Cardiac septum (tissue), 1 donor: ENCODE data around the gene COMTD1. TPM values are rescaled to one million over a fixed set of nuclear protein-coding genes. Genes with fewer than 3 reads are reported as not detected.

Experiments
- DNase-seq: peaks from one replicate; pipeline ENCODE4 v3.0.0-alpha.2; 2020; ENCODE audit warnings: low spot score
- intact Hi-C: fragments of 100-400 bp; cut with DNase I; formaldehyde crosslinking; loops from one replicate; pipeline ENCODE4 v1.14.0; 2022
- long read RNA-seq: library from polyadenylated mRNA; unstranded; transcript quantifications from one replicate; pipeline ENCODE4 v2.0.0, GENCODE V29; 2021
- total RNA-seq: library from RNA; stranded (reverse); fragmentation: NEBNext Ultra II Directional; extraction: Animal tissue kit (Norgen Biotek cat#: 25700); gene quantifications from one replicate; pipeline ENCODE4 v1.2.1, GENCODE V29; 2021
- donor health status: DM: no; HTN: no; CAD: no.

The COMTD1 gene
- 29.2 TPM for total RNA-seq
- long read RNA-seq, transcript COMTD1-204 (5 exons, 796 nt), result minor isoform, 6 of 53 reads
- long read RNA-seq, transcript COMTD1-201 (7 exons, 976 nt), result major isoform, 17 of 53 reads
- long read RNA-seq, partial matches to known transcripts, result 11 of 53 reads
- long read RNA-seq, other reads (novel, unspliced or antisense), result 16 of 53 reads

- DNase-seq, result peak; percentile 98
- intact Hi-C loops, result loop anchor here (5.0 to 10.0 kb wide), 2 partner anchors 411 to 968 kb away; partner anchors contain the start of gene KAT6B
These were observed at the start of gene COMTD1 for GRCh38 chr10:75235375-75236177. Gene COMTD1 (minus strand): TSS chr10:75235957. CDS start chr10:75235928, 29 bp downstream.

GRCh38 chr10:75283671-75284470 lies 48.1 kb upstream of the COMTD1 start:
- intact Hi-C loops, result no loop called here
- no peak for DNase-seq

GRCh38 chr10:75283078-75283670 lies 47.4 kb upstream of the COMTD1 start:
- no peak for DNase-seq
- intact Hi-C loops, result no loop called here

- no peak for DNase-seq
- intact Hi-C loops, result no loop called here
These were observed 46.2 kb upstream of the COMTD1 start for GRCh38 chr10:75281974-75282373.

- intact Hi-C loops, result no loop called here
- no peak for DNase-seq
These were observed 44.5 kb upstream of the COMTD1 start for GRCh38 chr10:75280236-75280635.

- intact Hi-C loops, result no loop called here
- no peak for DNase-seq
These were observed 40.5 kb upstream of the COMTD1 start for GRCh38 chr10:75276069-75276872.

- DNase-seq, result no peak
- intact Hi-C loops, result no loop called here
These were observed 37.1 kb upstream of the COMTD1 start for GRCh38 chr10:75272896-75273295.

GRCh38 chr10:75272094-75272493 lies 36.3 kb upstream of the COMTD1 start:
- no peak for DNase-seq
- intact Hi-C loops, result no loop called here

GRCh38 chr10:75269605-75270004 lies 33.8 kb upstream of the COMTD1 start:
- DNase-seq, result no peak

GRCh38 chr10:75266945-75267344 lies 31.2 kb upstream of the COMTD1 start:
- DNase-seq, result no peak
- intact Hi-C loops, result no loop called here

More at GRCh38 chr10:75269605-75270004, 33.8 kb upstream of the COMTD1 start:
- intact Hi-C loops, result no loop called here

- no peak for DNase-seq
- intact Hi-C loops, result no loop called here
These were observed 30.1 kb upstream of the COMTD1 start for GRCh38 chr10:75265856-75266255.

- intact Hi-C loops, result no loop called here
- DNase-seq, result no peak
These were observed 28.0 kb upstream of the COMTD1 start for GRCh38 chr10:75263806-75264205.

- intact Hi-C loops, result no loop called here
- no peak for DNase-seq
These were observed 26.3 kb upstream of the COMTD1 start for GRCh38 chr10:75261813-75262705.

- intact Hi-C loops, result no loop called here
- no peak for DNase-seq
These were observed 25.2 kb upstream of the COMTD1 start for GRCh38 chr10:75260990-75261389.

GRCh38 chr10:75254739-75255138 lies 19.0 kb upstream of the COMTD1 start:
- no peak for DNase-seq
- intact Hi-C loops, result no loop called here

GRCh38 chr10:75253281-75254220 lies 17.8 kb upstream of the COMTD1 start:
- DNase-seq, result no peak
- intact Hi-C loops, result no loop called here

- peak; percentile 66 for DNase-seq
- intact Hi-C loops, result no loop called here
These were observed 15.2 kb upstream of the COMTD1 start for GRCh38 chr10:75250934-75251333.
